T-helper 2 cell treated with Interferon-gamma antibody and Interleukin-4, amounts not matched to agents 5 μg/mL and 100 μg/mL, for 36 hours (primary cell): Measurements from ENCODE around the gene YY1AP1.
"Not testable (repeated sequence)": the region's sequence is repeated elsewhere in the genome, so short reads cannot be mapped to it uniquely, and the experiment has no call there.

Source experiments
- DNase-seq: peaks from one replicate; pipeline ENCODE4 v3.0.0; 2021; ENCODE audit warnings: low spot score
- H3K27ac Mint-ChIP-seq: one replicate; pipeline ENCODE4 v1.8.0; 2021; ENCODE audit warnings: mild to moderate bottlenecking, mixed read lengths
- H3K27me3 Mint-ChIP-seq: one replicate; pipeline ENCODE4 v1.8.0; 2021; ENCODE audit warnings: low read depth, mixed read lengths
- H3K36me3 Mint-ChIP-seq: one replicate; pipeline ENCODE4 v1.8.0; 2021; ENCODE audit warnings: low read depth, mixed read lengths
- H3K4me1 Mint-ChIP-seq: one replicate; pipeline ENCODE4 v1.8.0; 2021; ENCODE audit warnings: low read depth, mixed read lengths
- H3K4me3 Mint-ChIP-seq: one replicate; pipeline ENCODE4 v1.8.0; 2022; ENCODE audit warnings: mild to moderate bottlenecking, moderate library complexity, mixed read lengths
- H3K9me3 Mint-ChIP-seq: one replicate; pipeline ENCODE4 v1.8.0; 2021; ENCODE audit warnings: mixed read lengths

The YY1AP1 gene

DNA sequence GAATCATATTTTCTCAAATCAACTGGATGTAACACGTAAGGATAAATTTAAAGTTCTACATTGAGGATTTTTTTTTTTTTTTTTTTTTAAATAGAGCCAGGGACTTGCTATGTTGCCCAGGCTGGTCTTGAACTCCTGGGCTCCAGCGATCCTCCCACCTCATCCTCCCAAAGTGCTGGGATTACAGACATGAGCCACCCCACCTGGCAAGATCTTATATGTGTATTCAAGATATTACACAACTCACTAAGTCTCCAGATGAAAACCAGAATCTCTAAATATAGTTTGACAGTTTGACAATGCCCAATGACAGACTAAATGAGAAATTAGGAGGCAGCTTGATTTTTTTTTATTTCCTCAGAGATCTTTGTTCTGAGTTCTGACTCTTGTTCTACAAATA lies 6.8 kb downstream of the YY1AP1 start:
- no peaks in the 10 kb centered on the region for H3K9me3 Mint-ChIP-seq
- no peaks in the 10 kb centered on the region for H3K27me3 Mint-ChIP-seq
- no peak for DNase-seq
- H3K4me1 Mint-ChIP-seq, result peaks cover 23% of the 10 kb centered on the region
- peaks cover 46% of the 10 kb centered on the region for H3K36me3 Mint-ChIP-seq
- no peak overlapping the region for H3K4me3 Mint-ChIP-seq
- no peak overlapping the region for H3K27ac Mint-ChIP-seq

DNA sequence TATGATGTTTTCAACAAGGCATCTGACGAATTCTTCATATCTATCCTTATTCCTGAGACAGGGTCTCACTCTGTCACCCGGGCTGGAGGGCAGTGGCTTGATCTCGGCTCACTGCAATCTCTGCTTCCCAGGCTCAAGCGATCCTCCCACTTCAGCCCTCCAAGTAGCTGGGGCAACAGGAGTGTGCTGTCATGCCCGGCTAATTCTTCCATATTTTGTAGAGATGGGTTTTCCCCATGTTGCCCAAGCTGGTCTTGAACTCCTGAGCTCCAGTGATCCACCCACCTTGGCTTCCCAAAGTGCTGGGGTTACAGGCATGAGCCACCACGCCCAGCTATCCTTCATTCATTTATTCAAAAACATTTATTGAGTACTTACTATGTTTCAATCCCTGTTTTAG lies 8.0 kb downstream of the YY1AP1 start:
- H3K9me3 Mint-ChIP-seq, result no peaks in the 10 kb centered on the region
- DNase-seq, result no peak
- H3K36me3 Mint-ChIP-seq, result peaks cover 40% of the 10 kb centered on the region
- H3K4me1 Mint-ChIP-seq, result peaks cover 14% of the 10 kb centered on the region
- H3K27ac Mint-ChIP-seq, result no peak overlapping the region
- H3K27me3 Mint-ChIP-seq, result no peaks in the 10 kb centered on the region
- no peak overlapping the region for H3K4me3 Mint-ChIP-seq

DNA sequence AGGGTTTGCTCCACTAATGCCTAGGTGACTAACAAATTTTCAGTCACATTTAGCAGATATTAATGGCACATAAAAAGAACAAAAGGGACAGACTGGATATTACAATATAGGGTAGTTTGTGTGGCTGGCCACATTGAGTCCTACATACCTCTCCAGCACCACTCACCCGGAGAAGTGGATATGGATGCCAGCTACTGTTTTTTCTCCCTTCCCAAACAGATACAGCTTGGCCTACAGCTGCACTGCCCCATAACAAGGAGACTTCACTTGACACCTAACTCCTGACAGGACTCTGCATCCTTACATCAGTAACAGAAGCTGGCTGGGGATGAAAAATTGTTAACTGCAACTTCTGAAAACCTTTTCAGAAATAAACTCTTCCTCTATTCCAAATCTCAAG lies 9.6 kb downstream of the YY1AP1 start:
- H3K27ac Mint-ChIP-seq, DNase-seq, H3K27me3 Mint-ChIP-seq, H3K4me3 Mint-ChIP-seq, H3K9me3 Mint-ChIP-seq, H3K4me1 Mint-ChIP-seq: not testable (repeated sequence)
- peaks cover 45% of the 10 kb centered on the region for H3K36me3 Mint-ChIP-seq

DNA sequence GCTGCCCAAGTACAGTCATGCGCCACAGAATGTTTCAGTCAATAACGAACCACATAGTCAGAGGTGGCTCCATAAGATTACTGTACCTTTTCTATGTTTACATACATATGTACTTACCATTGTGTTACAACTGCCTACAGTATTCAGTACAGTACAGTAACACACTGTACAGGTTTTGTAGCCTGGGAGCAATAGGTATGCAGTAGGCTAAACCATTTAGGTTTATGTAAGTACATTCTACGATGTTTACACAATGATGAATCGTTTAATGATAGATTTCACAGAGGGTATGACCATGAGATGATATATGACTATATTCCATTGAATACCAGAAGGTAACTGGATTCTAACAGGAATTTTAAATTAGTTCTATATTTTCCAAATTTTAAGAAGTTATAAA lies 10.5 kb downstream of the YY1AP1 start:
- no peak for DNase-seq
- Mint-ChIP-seq H3K36me3 (peaks cover 49% of the 10 kb centered on the region), H3K9me3 (no peaks in the 10 kb centered on the region), H3K27me3 (no peaks in the 10 kb centered on the region), H3K4me3 (no peak overlapping the region), H3K27ac (no peak overlapping the region), H3K4me1 (no peaks in the 10 kb centered on the region)

DNA sequence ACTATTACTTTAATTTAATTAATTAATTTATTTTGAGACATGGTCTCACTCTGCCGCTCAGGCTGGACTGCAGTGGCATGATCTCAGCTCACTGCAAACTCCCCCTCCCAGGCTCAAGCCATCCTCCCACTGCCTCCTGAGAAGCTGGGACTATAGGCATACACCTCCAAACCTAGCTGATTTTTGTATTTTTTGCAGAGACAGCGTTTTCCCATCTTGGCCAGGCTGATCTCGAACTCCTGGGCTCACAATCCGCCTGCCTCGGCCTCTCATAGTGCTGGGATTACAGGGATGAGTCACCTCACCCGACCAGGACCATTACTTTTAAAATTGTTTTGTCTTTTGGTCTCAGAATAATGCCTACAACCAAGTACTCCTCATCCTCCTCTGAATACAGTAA lies 15.6 kb downstream of the YY1AP1 start:
- H3K4me3 Mint-ChIP-seq, result no peak overlapping the region
- H3K4me1 Mint-ChIP-seq, result no peaks in the 10 kb centered on the region
- no peak for DNase-seq
- peaks cover 61% of the 10 kb centered on the region for H3K36me3 Mint-ChIP-seq
- no peak overlapping the region for H3K27ac Mint-ChIP-seq
- H3K27me3 Mint-ChIP-seq, result no peaks in the 10 kb centered on the region
- no peaks in the 10 kb centered on the region for H3K9me3 Mint-ChIP-seq

DNA sequence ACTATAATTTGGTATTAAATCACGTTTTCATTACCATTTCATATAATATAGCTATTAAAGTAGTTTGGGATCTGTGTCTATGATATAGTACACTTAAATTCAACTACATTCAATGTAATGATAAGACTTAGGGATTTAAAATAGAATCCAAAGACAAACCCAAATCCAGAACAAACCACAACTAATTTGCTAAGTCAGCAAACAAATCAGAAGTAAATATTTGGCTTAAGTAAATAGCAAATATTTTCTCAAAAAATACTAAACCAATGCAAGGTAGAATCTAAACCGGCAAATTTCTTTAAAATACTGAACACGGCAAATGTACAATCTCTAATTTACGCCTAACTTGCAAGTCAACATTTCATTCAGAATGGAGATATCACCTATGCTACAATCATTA lies 16.8 kb downstream of the YY1AP1 start:
- Mint-ChIP-seq H3K4me3 (no peak overlapping the region), H3K9me3 (no peaks in the 10 kb centered on the region), H3K36me3 (peaks cover 60% of the 10 kb centered on the region), H3K27ac (no peak overlapping the region), H3K4me1 (no peaks in the 10 kb centered on the region), H3K27me3 (no peaks in the 10 kb centered on the region)
- DNase-seq, result no peak

DNA sequence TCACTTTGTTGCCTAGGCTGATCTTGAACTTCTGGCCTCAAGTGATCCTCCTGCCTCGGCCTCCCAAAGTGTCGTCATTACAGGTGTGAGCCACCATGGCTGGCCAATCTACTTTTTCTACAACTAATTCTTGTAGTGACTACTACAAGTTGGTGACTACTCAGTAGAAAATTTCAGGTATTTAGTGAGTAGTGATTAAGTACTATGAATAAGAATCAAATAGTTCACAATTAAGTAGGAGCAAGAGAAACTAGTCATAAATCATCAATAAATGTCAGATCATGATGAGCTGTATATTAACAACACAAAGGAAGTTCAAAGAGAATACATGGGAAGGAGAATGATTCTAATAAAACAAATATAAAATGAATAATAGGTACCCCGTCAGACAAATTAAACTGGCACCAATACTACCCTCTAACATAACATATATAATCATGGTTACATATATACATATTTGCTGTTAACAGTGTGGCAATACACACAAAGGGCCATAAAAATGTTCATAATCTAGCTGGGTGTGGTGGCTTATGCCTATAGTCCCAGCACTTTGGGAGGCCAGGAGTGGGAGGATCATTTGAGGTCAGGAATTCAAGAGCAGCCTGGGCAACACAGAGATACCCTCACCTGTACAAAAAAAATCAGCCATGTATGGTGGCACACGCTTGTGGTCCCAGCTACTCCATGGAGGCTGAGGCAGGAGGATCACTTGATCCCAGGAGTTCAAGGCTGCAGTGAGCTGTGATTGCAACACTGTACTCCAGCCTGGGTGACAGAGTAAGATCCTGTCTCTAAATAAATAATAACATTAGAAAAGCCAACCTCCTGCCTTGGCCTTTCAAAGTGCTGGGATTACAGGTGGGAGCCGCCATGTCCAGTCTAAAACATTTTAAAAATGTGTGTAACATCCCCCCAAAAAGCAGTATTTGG lies 19.1 kb downstream of the YY1AP1 start:
- no peak overlapping the region for H3K4me3 Mint-ChIP-seq
- no peak overlapping the region for H3K27ac Mint-ChIP-seq
- H3K9me3 Mint-ChIP-seq, result no peaks in the 10 kb centered on the region
- no peaks in the 10 kb centered on the region for H3K27me3 Mint-ChIP-seq
- no peaks in the 10 kb centered on the region for H3K4me1 Mint-ChIP-seq
- DNase-seq, result no peak
- H3K36me3 Mint-ChIP-seq, result peaks cover 60% of the 10 kb centered on the region

DNA sequence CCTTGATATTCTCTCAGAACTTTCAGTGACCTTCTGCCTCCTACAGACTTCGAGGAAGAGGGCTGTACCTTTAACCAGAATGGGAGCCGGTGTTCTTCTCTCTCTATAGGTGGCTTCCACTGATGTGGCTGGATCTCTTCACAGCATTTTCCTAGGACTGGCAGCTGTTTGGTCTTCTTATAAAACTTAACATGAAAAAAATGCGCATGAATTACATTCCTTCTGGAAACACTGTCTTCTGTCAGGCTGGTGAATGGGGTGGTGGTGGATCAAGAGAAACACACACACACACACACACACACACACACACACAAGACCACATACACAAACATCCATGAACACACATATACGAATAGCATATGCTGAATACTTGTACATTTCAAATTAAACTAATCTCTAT lies 27.3 kb downstream of the YY1AP1 start:
- H3K27me3 Mint-ChIP-seq, H3K9me3 Mint-ChIP-seq, H3K4me3 Mint-ChIP-seq, H3K27ac Mint-ChIP-seq, H3K4me1 Mint-ChIP-seq, DNase-seq: not testable (repeated sequence)
- peaks cover 56% of the 10 kb centered on the region for H3K36me3 Mint-ChIP-seq

DNA sequence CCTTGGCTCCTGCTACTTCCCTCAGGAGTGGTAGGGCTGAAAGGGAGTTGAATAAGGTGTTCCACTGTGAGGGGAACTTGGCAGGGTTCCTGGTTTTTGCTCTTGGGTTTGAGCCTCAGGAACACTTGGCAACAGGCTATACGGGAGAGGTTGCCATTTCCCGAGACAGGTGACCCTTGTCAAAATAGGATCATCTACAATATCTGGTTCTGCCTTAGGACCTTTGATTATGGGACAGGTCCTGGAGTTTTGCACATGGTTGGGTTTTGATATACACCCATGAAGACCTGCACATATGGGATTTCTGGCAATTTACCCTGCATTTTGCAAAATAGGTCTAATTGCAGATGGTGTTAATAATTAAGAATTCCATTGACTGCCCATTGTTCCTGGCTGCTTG lies 31.1 kb downstream of the YY1AP1 start:
- no peak overlapping the region for H3K27ac Mint-ChIP-seq
- no peaks in the 10 kb centered on the region for H3K27me3 Mint-ChIP-seq
- H3K4me3 Mint-ChIP-seq, result no peak overlapping the region
- no peak for DNase-seq
- peaks cover 41% of the 10 kb centered on the region for H3K36me3 Mint-ChIP-seq
- H3K4me1 Mint-ChIP-seq, result no peaks in the 10 kb centered on the region
- no peaks in the 10 kb centered on the region for H3K9me3 Mint-ChIP-seq

DNA sequence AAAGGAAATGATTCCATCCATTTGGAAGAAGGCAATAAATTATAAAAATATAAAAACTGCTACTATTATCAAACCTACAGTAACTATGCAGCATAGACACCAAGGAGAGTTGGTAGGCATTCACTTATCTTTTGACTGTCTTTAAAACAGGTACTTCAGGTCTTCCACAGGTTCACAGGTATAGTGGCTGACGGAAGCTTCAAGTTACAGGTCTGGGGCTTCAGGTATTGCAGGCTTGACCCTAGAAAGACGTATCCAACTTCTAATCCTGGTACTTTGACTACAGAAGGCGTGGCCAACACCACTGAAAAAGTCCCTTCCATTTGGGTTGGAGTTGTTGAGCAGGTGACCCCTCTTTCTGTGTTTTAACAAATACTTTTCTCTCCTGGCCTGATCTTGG lies 35.6 kb downstream of the YY1AP1 start:
- H3K4me1 Mint-ChIP-seq, result peaks cover 2% of the 10 kb centered on the region
- H3K9me3 Mint-ChIP-seq, result peaks cover 3% of the 10 kb centered on the region
- no peak overlapping the region for H3K4me3 Mint-ChIP-seq
- H3K27me3 Mint-ChIP-seq, result peaks cover 10% of the 10 kb centered on the region
- H3K27ac Mint-ChIP-seq, result no peak overlapping the region
- peaks cover 3% of the 10 kb centered on the region for H3K36me3 Mint-ChIP-seq
- no peak for DNase-seq

DNA sequence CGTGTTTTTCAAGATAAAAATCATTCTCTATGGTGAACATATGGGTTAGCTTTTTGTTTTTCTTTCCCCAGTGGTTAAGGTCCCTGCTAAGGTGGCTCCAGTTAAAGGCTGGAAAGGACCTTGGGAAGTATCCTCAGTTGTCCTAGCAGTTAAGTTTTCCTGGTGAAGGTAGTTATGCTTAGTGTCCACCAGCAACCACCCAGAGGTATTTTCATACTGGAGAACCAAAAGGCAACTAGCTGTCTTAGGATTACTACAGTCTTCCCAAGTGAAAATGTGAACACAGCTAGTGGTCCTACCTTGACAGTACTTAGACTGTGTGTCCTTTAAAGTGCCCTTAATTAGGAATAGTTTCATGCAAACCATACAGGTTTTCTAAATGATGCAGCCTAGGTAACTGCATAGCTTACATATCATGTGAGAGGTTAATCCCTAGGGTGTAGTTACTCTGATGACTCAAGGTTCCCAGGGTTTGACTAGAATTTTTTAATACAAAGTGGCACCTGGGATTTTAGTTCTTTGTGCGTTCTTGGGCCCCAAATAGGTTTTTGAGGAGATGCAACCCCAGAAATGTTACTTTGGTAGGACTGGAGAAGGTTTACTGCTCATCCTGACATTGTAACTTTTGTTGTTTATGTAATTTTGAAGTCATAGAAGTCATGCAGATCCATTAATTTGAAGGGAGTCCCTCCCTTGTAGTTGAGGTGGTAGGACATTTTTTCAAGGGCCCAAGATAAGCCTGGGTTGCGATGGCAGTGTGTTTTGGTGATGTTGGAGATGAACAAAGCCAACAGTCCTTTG lies 36.5 kb downstream of the YY1AP1 start:
- Mint-ChIP-seq H3K9me3 (peaks cover 3% of the 10 kb centered on the region), H3K36me3 (no peaks in the 10 kb centered on the region), H3K4me1 (peaks cover 2% of the 10 kb centered on the region), H3K27me3 (peaks cover 10% of the 10 kb centered on the region), H3K27ac (no peak overlapping the region), H3K4me3 (no peak overlapping the region)
- no peak for DNase-seq

DNA sequence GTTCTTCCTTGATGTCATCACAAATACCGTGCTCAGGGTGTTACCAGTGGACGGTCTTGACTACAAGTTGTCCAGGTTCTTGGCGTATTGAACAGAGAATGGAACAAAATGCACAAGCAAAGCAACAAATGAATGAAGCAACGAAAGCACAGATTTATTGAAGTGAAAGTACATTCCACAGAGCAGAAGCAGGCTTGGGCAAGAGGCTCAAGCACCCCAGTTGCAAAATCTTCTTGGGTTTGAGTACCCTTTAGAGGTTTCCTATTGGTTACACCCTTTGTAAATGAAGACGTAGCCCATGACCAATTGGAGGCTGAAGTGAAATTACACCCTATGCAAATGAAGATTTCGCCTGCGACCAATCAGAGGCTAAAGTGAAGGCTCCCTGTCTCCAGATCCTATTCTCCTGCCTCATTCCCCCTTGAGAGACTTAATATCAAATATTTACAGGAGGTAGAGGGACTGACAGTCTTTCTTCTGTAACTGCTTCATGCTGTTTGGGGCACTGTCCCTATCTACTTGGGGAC lies 38.3 kb downstream of the YY1AP1 start:
- Mint-ChIP-seq H3K27ac (no peak overlapping the region), H3K9me3 (peaks cover 3% of the 10 kb centered on the region), H3K4me3 (no peak overlapping the region), H3K4me1 (peaks cover 2% of the 10 kb centered on the region), H3K36me3 (no peaks in the 10 kb centered on the region), H3K27me3 (peaks cover 10% of the 10 kb centered on the region)
- no peak for DNase-seq

DNA sequence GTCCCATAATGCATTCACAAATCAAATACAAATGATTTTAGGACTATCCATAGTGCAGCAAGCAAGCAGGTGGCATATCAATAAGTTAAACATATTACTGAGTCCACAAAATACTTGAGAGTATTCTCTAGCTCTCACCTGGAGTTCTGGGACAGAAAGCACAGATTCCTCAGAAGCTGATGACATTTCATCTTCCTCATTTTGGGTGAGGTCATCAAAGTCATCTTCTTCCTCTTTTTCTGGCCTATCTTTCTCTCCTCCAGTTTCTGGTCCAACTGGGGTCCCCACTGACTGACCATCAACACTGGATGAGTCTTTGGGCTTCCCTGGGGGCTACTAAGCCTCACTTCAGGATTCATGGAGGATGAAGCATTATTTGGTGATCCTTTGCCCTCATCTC lies 38.9 kb downstream of the YY1AP1 start:
- no peak for DNase-seq
- peaks cover 10% of the 10 kb centered on the region for H3K27me3 Mint-ChIP-seq
- no peak overlapping the region for H3K4me3 Mint-ChIP-seq
- H3K4me1 Mint-ChIP-seq, result peaks cover 2% of the 10 kb centered on the region
- H3K27ac Mint-ChIP-seq, result no peak overlapping the region
- peaks cover 3% of the 10 kb centered on the region for H3K9me3 Mint-ChIP-seq
- H3K36me3 Mint-ChIP-seq, result no peaks in the 10 kb centered on the region
